Activated CD4-positive, alpha-beta T cell treated with anti-CD3 and anti-CD28 coated beads, Interleukin-2, Interleukin-6, amounts not matched to agents 100 ng/mL and 50 ng/mL, durations not matched to agents 16 hours and 8 hours (primary cell): Measurements from ENCODE around the gene FAM3C.
A peak's percentile ranks its signal among the peaks of the same experiment; 100 is the strongest.

Experiments
- DNase-seq: peaks from one replicate; pipeline ENCODE4 v3.0.0-alpha.2; 2020

Gene FAM3C

GRCh38 chr7:121376979-121377378 is 19.1 kb downstream of the FAM3C start:
- DNase-seq, result no peak

- no peak for DNase-seq
These were observed 22.9 kb downstream of the FAM3C start for GRCh38 chr7:121373177-121373576.

- peak; percentile 63 for DNase-seq
These were observed 23.6 kb downstream of the FAM3C start for GRCh38 chr7:121372376-121373010.

- no peak for DNase-seq
These were observed 24.2 kb downstream of the FAM3C start for GRCh38 chr7:121371883-121372282.

GRCh38 chr7:121371367-121371766 is 24.7 kb downstream of the FAM3C start:
- no peak for DNase-seq

- DNase-seq, result peak; percentile 22
These were observed 26.6 kb downstream of the FAM3C start for GRCh38 chr7:121369462-121369861.

- peak; percentile 54 for DNase-seq
These were observed 29.2 kb downstream of the FAM3C start for GRCh38 chr7:121366852-121367431.

GRCh38 chr7:121360564-121360963 is 35.5 kb downstream of the FAM3C start:
- no peak for DNase-seq

- no peak for DNase-seq
These were observed 40.5 kb downstream of the FAM3C start for GRCh38 chr7:121355574-121355973.

- DNase-seq, result no peak
These were observed 43.8 kb downstream of the FAM3C start for GRCh38 chr7:121352323-121352722.

GRCh38 chr7:121351682-121352081 is 44.4 kb downstream of the FAM3C start:
- DNase-seq, result no peak

GRCh38 chr7:121344497-121344896 is 51.6 kb downstream of the FAM3C start:
- no peak for DNase-seq

- DNase-seq, result no peak
These were observed 52.0 kb downstream of the FAM3C start for GRCh38 chr7:121344093-121344492.

GRCh38 chr7:121343302-121343701 is 52.8 kb downstream of the FAM3C start:
- no peak for DNase-seq

- DNase-seq, result no peak
These were observed 53.5 kb downstream of the FAM3C start for GRCh38 chr7:121342631-121343030.

- DNase-seq, result no peak
These were observed 54.2 kb downstream of the FAM3C start for GRCh38 chr7:121341933-121342332.

- DNase-seq, result peak; percentile 18
These were observed 57.0 kb downstream of the FAM3C start for GRCh38 chr7:121339082-121339481.

GRCh38 chr7:121337398-121337797 is 58.7 kb downstream of the FAM3C start:
- peak; percentile 14 for DNase-seq

- DNase-seq, result no peak
These were observed 59.5 kb downstream of the FAM3C start for GRCh38 chr7:121336579-121336978.

GRCh38 chr7:121334875-121335648 is 61.0 kb downstream of the FAM3C start:
- no peak for DNase-seq

- DNase-seq, result no peak
These were observed 61.7 kb downstream of the FAM3C start for GRCh38 chr7:121334376-121334775.

GRCh38 chr7:121331574-121331973 is 64.5 kb downstream of the FAM3C start:
- DNase-seq, result no peak

- no peak for DNase-seq
These were observed 65.1 kb downstream of the FAM3C start for GRCh38 chr7:121331048-121331447.
